ENCODE results near the gene LIN28B.

- no peak for TF ChIP-seq CTCF (IDR thresholded peaks at IDR 0.05)
- no peak for TF ChIP-seq ZFX (IDR thresholded peaks at IDR 0.05; ENCODE audit: borderline replicate concordance)
These were observed 145.3 kb downstream of the LIN28B start for GRCh38 chr6:105102186-105102585.
